ENCODE results near the gene RAD51B. TPM values are rescaled to one million over a fixed set of nuclear protein-coding genes. Genes with fewer than 3 reads are reported as not detected.

The RAD51B gene
- polyA plus RNA-seq, 3 donors: 3.6 to 11.6 (median 9.4) TPM

DNA sequence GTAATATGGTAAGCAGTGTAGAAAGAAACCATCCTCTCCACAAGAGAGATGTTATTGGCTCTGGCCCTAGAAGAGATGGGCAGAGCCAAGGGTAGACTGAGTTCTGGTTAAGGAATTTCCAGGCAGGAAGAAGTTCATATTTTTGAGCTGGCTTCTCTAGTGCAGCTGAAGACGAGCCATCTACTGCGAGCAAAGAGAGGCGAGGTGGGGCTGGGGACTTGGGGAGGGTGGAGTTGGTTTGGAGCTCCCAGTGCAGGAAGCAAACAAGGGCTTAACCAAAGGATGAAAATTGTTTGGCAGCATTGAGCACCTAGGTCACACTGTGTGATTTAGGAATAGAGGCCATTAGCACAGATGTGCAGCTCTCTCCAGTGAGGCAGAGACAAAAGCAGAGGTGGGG is 733.7 kb downstream of the RAD51B start:
- Mint-ChIP-seq H3K27me3 (ENCODE audit: low read depth in 3 of 3) (peaks cover 2 to 8% (median 3%) of the 10 kb centered on the region in 3 donors), H3K27ac (peak overlapping the region in 4 of 7 donors; percentile 34 to 72 (median 44)), H3K4me3 (no peak overlapping the region), H3K36me3 (peaks cover 2 to 3% of the 10 kb centered on the region in 2 donors), H3K4me1 (peaks cover 39% of the 10 kb centered on the region), H3K9me3 (peaks cover 0 to 3% (median 0%) of the 10 kb centered on the region in 7 donors)
- no peak overlapping the region for H3K4me2 ChIP-seq (replicated peaks; ENCODE audit: extremely low read depth, low read length, poor library complexity, severe bottlenecking)
- no peak for DNase-seq
- no peaks in the 10 kb centered on the region for H3K79me2 ChIP-seq (ENCODE audit: insufficient read depth, low read length)
- TF ChIP-seq, protein P1, sequence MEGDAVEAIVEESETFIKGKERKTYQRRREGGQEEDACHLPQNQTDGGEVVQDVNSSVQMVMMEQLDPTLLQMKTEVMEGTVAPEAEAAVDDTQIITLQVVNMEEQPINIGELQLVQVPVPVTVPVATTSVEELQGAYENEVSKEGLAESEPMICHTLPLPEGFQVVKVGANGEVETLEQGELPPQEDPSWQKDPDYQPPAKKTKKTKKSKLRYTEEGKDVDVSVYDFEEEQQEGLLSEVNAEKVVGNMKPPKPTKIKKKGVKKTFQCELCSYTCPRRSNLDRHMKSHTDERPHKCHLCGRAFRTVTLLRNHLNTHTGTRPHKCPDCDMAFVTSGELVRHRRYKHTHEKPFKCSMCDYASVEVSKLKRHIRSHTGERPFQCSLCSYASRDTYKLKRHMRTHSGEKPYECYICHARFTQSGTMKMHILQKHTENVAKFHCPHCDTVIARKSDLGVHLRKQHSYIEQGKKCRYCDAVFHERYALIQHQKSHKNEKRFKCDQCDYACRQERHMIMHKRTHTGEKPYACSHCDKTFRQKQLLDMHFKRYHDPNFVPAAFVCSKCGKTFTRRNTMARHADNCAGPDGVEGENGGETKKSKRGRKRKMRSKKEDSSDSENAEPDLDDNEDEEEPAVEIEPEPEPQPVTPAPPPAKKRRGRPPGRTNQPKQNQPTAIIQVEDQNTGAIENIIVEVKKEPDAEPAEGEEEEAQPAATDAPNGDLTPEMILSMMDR (IDR thresholded peaks at IDR 0.05): no peak
- H2AFZ ChIP-seq (ENCODE audit: insufficient read depth, low read depth, low read length, poor library complexity, severe bottlenecking): peak overlapping the region; percentile 4
- 48% methylated on average over 3 of the region's 3 CpGs for WGBS (ENCODE audit: insufficient coverage)
- H3K4me1 ChIP-seq (ENCODE audit: control insufficient read depth in 1 of 2, insufficient read depth in 2 of 2, low read length in 2 of 2): peaks cover 16 to 32% of the 10 kb centered on the region in 2 donors
- H3K27ac ChIP-seq (ENCODE audit: low read depth in 1 of 2, low read length in 2 of 2): peak overlapping the region in 1 of 2 donors; percentile 69
- H3K9me3 ChIP-seq (replicated peaks in 1 of 2; ENCODE audit: control insufficient read depth in 1 of 2, insufficient read depth in 1 of 2, low read length in 2 of 2): no peaks in the 10 kb centered on the region
- H3K4me3 ChIP-seq (replicated peaks in 1 of 3; ENCODE audit: low read depth in 2 of 3, low read length in 3 of 3): peak overlapping the region in 1 of 3 experiments; percentile 28
- no peak overlapping the region for H3K9ac ChIP-seq (ENCODE audit: insufficient read depth, low read length, poor library complexity, severe bottlenecking)
- no peaks in the 10 kb centered on the region for H3K27me3 ChIP-seq (ENCODE audit: control insufficient read depth in 2 of 2, insufficient read depth in 2 of 2, low read length in 2 of 2)
- H4K20me1 ChIP-seq (ENCODE audit: insufficient read depth, low read length): no peaks in the 10 kb centered on the region
- intact Hi-C loops (cut with micrococcal nuclease): no loop called here
- no peaks in the 10 kb centered on the region for H3K36me3 ChIP-seq (replicated peaks in 1 of 2; ENCODE audit: control insufficient read depth in 1 of 2, insufficient read depth in 2 of 2, low read length in 2 of 2)

DNA sequence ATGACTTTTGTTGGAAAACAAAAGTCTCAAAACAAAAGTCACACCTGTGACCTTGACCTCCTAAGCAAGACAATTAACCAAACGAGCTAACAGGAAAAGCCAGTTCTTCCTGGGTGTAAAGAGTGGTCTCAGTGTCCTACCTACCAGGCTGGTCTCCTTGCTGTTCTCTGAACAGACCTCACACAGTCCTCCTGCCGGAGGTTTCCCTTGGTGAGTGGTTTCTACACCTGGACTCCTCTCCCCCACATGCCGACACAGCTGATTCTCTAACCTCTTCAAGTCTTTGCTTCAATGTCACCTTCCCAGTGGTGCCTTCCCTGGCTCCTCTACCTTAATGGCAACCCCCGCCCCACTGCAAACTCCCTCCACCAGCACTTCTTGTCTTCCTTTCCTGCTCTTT is 734.7 kb downstream of the RAD51B start:
- H4K20me1 ChIP-seq (ENCODE audit: insufficient read depth, low read length): no peaks in the 10 kb centered on the region
- Mint-ChIP-seq H3K9me3 (peaks cover 0 to 3% (median 0%) of the 10 kb centered on the region in 7 donors), H3K36me3 (peaks cover 2 to 3% of the 10 kb centered on the region in 2 donors), H3K4me1 (peaks cover 39% of the 10 kb centered on the region), H3K4me3 (no peak overlapping the region), H3K27ac (peak overlapping the region in 3 of 7 donors; percentile 5 to 35 (median 25)), H3K27me3 (ENCODE audit: low read depth in 3 of 3) (peaks cover 2 to 8% (median 3%) of the 10 kb centered on the region in 3 donors)
- no peak overlapping the region for H3K4me2 ChIP-seq (replicated peaks; ENCODE audit: extremely low read depth, low read length, poor library complexity, severe bottlenecking)
- no peak overlapping the region for H3K4me3 ChIP-seq (replicated peaks in 1 of 3; ENCODE audit: low read depth in 2 of 3, low read length in 3 of 3)
- H3K4me1 ChIP-seq (ENCODE audit: control insufficient read depth in 1 of 2, insufficient read depth in 2 of 2, low read length in 2 of 2): peaks cover 16 to 32% of the 10 kb centered on the region in 2 donors
- TF ChIP-seq, protein P1 (IDR thresholded peaks at IDR 0.05): no peak
- H3K79me2 ChIP-seq (ENCODE audit: insufficient read depth, low read length): no peaks in the 10 kb centered on the region
- H3K9ac ChIP-seq (ENCODE audit: insufficient read depth, low read length, poor library complexity, severe bottlenecking): no peak overlapping the region
- no peaks in the 10 kb centered on the region for H3K9me3 ChIP-seq (replicated peaks in 1 of 2; ENCODE audit: control insufficient read depth in 1 of 2, insufficient read depth in 1 of 2, low read length in 2 of 2)
- H3K36me3 ChIP-seq (replicated peaks in 1 of 2; ENCODE audit: control insufficient read depth in 1 of 2, insufficient read depth in 2 of 2, low read length in 2 of 2): no peaks in the 10 kb centered on the region
- no peaks in the 10 kb centered on the region for H3K27me3 ChIP-seq (ENCODE audit: control insufficient read depth in 2 of 2, insufficient read depth in 2 of 2, low read length in 2 of 2)
- DNase-seq: no peak
- intact Hi-C loops (cut with micrococcal nuclease): no loop called here
- H3K27ac ChIP-seq (ENCODE audit: low read depth in 1 of 2, low read length in 2 of 2): no peak overlapping the region
- WGBS (ENCODE audit: insufficient coverage): 91% methylated on average over 3 of the region's 4 CpGs
- no peak overlapping the region for H2AFZ ChIP-seq (ENCODE audit: insufficient read depth, low read depth, low read length, poor library complexity, severe bottlenecking)
